GM13976 (cell line): ENCODE results near the gene ANKH.

ENCODE experiments used
- DNase-seq: peaks from one replicate; pipeline ENCODE4 v3.0.0; 2012; ENCODE audit warnings: low spot score
- CTCF ChIP-seq: IDR thresholded peaks from 2 replicates; pipeline ENCODE4 v1.5.1; 2012; ENCODE audit warnings: borderline replicate concordance, mild to moderate bottlenecking; ENCODE audit not compliant: insufficient read depth; ENCODE audit errors: extremely low read depth, missing control alignments, control extremely low read depth
- in situ Hi-C: fragments of 300-500 bp; cut with MboI; formaldehyde crosslinking; loops from one replicate; pipeline ENCODE4 v1.12.0; 2022; ENCODE audit warnings: low sequenced_read_pairs, mixed read lengths, inconsistent platforms; ENCODE audit not compliant: unreplicated experiment

The ANKH gene

GRCh38 chr5:14655146-14655741 is 216.3 kb downstream of the ANKH start:
- DNase-seq = no peak
- in situ Hi-C loops = loop anchor here (25.0 kb wide), 1 partner anchor 493 kb away; no protein-coding TSS in a partner anchor

More at GRCh38 chr5:14655146-14655741, 216.3 kb downstream of the ANKH start:
- TF ChIP-seq CTCF = no peak
